Measurements from ENCODE around the gene BORCS5.

DNA sequence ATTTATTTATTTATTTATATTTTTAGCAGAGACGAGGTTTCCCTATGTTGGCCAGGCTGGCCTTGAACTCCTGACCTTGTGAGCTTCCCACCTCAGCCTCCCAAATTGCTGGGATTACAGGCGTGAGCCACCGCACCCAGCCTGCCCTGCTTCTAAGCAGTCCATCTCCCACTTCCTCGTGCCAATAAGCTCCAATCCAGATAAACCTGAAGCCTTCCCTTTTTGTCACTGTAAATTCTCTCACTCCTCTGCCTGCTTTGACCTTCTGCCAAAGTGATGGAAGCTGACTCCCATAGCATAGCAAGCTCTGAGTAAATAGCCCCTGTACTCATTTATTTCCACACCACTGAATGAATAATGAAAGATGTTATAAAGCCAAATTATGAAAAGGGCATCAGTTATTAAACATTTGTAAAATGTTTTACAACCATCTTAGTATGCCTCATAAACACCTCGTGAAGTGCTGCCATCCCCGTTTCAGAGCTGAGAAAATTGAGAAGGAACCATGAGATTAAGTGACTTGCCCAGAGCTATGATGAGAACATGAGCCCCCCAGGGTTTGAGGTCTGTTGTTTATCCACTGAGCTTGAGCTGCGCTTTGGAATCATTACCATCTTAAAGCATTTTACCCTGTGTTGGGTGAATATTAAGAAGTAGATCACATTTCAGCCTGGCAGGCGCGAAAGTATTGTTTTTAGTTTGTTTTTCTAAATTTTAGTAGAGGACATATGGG, 37.3 kb upstream of the BORCS5 start:
- no peak for TF ChIP-seq EZH2phosphoT487 (IDR thresholded peaks at IDR 0.05)
- TF ChIP-seq, protein P1, sequence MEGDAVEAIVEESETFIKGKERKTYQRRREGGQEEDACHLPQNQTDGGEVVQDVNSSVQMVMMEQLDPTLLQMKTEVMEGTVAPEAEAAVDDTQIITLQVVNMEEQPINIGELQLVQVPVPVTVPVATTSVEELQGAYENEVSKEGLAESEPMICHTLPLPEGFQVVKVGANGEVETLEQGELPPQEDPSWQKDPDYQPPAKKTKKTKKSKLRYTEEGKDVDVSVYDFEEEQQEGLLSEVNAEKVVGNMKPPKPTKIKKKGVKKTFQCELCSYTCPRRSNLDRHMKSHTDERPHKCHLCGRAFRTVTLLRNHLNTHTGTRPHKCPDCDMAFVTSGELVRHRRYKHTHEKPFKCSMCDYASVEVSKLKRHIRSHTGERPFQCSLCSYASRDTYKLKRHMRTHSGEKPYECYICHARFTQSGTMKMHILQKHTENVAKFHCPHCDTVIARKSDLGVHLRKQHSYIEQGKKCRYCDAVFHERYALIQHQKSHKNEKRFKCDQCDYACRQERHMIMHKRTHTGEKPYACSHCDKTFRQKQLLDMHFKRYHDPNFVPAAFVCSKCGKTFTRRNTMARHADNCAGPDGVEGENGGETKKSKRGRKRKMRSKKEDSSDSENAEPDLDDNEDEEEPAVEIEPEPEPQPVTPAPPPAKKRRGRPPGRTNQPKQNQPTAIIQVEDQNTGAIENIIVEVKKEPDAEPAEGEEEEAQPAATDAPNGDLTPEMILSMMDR (IDR thresholded peaks at IDR 0.05) = no peak

Data from neural progenitor cell (in vitro differentiated cells).